Spleen (tissue), 7 donors: ENCODE results near the gene SYCE3.

Source experiments
- POLR2A ChIP-seq, 3 donors: fragments of 450-650 bp; IDR thresholded peaks; one replicate each; pipeline ENCODE4 v1.5.1; 2017; ENCODE audit warnings: antibody characterized with exemption in 3 of 3, mild to moderate bottlenecking in 1 of 3
- POLR2AphosphoS5 ChIP-seq, 3 donors: sonication (generic); formaldehyde crosslinking; IDR thresholded peaks; one replicate each; pipeline ENCODE4 v1.5.1; 2017; ENCODE audit warnings: antibody characterized with exemption in 3 of 3
- TF ChIP-seq, protein P1 (sequence below), 11 experiments: fragments of 200-600 bp in 7 of 11; fragments of 450-650 bp in 4 of 11; sonication (generic) in 4 of 11; IDR thresholded peaks in 8 of 11; conservative IDR thresholded peaks in 3 of 11; 1 replicate in 7 of 11; 2 replicates in 4 of 11; pipeline versions ENCODE4 v1.4.0 to v1.8.0; 2016 to 2021; ENCODE audit warnings: antibody characterized with exemption in 11 of 11, inconsistent platforms in 4 of 11, mild to moderate bottlenecking in 1 of 11
- donor health status: DM: no; HTN: no; CAD: no; lungs with moderate emphysema.
- donor health status: DM: no; HTN: no; CAD: no.
- donor health status: DM: no; HTN: no; CAD: no.

- TF ChIP-seq, protein P1, sequence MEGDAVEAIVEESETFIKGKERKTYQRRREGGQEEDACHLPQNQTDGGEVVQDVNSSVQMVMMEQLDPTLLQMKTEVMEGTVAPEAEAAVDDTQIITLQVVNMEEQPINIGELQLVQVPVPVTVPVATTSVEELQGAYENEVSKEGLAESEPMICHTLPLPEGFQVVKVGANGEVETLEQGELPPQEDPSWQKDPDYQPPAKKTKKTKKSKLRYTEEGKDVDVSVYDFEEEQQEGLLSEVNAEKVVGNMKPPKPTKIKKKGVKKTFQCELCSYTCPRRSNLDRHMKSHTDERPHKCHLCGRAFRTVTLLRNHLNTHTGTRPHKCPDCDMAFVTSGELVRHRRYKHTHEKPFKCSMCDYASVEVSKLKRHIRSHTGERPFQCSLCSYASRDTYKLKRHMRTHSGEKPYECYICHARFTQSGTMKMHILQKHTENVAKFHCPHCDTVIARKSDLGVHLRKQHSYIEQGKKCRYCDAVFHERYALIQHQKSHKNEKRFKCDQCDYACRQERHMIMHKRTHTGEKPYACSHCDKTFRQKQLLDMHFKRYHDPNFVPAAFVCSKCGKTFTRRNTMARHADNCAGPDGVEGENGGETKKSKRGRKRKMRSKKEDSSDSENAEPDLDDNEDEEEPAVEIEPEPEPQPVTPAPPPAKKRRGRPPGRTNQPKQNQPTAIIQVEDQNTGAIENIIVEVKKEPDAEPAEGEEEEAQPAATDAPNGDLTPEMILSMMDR (IDR thresholded peaks at IDR 0.05 in 8 of 11, conservative IDR thresholded peaks at IDR 0.05 in 3 of 11) = no peak
- TF ChIP-seq POLR2AphosphoS5 (IDR thresholded peaks at IDR 0.05) = no peak
- no peak for TF ChIP-seq POLR2A (IDR thresholded peaks at IDR 0.05)
These were observed 20.7 kb upstream of the SYCE3 start for GRCh38 chr22:50583294-50583861.
